ENCODE data around the gene MLH3. TPM values are rescaled to one million over a fixed set of nuclear protein-coding genes. Genes with fewer than 3 reads are reported as not detected.

MLH3 gene
- total RNA-seq (2014; rRNA removed; shearing (Covaris generic)), result 12.3 and 19.9 TPM in 2 replicates
- 7.3 and 10.8 TPM in 2 replicates for polyA plus RNA-seq (2016; fragmentation: Nextera tagmentation; extraction: Ambion mirVana)

GRCh38 chr14:75050852-75051555, at the start of gene MLH3:
Gene MLH3 (minus strand): TSS chr14:75051467. CDS start chr14:75049655, 1,812 bp downstream.
- Histone ChIP-seq H3K79me2 (ENCODE audit: insufficient read depth) (0 out of 2 replicates have a peak, but pooled peaks cover 4% of the 10 kb centered on the region), H3K27me3 (replicated peaks; ENCODE audit: insufficient read depth) (no peaks in the 10 kb centered on the region), H3K36me3 (ENCODE audit: low read depth) (no peaks in the 10 kb centered on the region), H4K20me1 (ENCODE audit: insufficient read depth) (no peaks in the 10 kb centered on the region), H2AFZ (peak within 1 kb of the TSS; percentile 82), H3K4me1 (ENCODE audit: insufficient read depth) (peaks cover 76% of the 10 kb centered on the region), H3K9me3 (ENCODE audit: low read depth) (no peaks in the 10 kb centered on the region), H3K4me2 (ENCODE audit: unreplicated experiment) (peak within 1 kb of the TSS; percentile 80), H3K27ac (peak within 1 kb of the TSS; percentile 87), H3K9ac (peak within 1 kb of the TSS; percentile 87), H3K4me3 (peak within 1 kb of the TSS; percentile 73), H3K9me2 (ENCODE audit: insufficient read depth) (no peaks in the 10 kb centered on the region), H3F3A (ENCODE audit: insufficient read depth) (peaks cover 78% of the 10 kb centered on the region)
- WGBS, 2 experiments (ENCODE audit: low coverage in 1 of 2, low lambda C conversion rate in 2 of 2, missing lambda C conversion rate in 2 of 2), result 2% methylated on average over 36 to 53 of the region's 59 CpGs
- TF ChIP-seq EZH2 (IDR thresholded peaks at IDR 0.05; ENCODE audit: insufficient read depth, poor library complexity, severe bottlenecking) (no peak), EZH2phosphoT487 (IDR thresholded peaks at IDR 0.05; ENCODE audit: insufficient read depth, low read depth) (no peak)
- peak; percentile 88 for DNase-seq
- in situ Hi-C loops (cut with MboI), result no loop called here

DNA sequence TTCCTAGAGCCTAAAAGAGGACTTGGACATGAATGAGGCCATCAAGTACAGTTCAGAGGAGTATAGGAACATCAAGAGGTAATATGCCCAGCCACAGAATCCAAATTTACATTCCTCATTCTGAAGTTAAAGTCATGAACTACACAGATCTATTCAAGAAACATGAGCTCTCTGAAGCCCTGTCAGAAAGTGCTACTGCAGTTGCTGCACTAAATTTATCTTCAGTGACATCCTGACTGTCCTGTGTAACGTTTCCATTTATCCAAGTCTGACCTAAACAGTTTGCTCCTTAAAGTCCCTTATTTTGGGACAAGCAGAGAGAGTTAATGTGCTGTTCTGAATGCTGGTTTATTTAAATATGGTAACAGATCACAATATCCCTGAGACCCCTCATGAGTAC, 47.4 kb upstream of the MLH3 start:
- Histone ChIP-seq H4K20me1 (ENCODE audit: insufficient read depth) (no peaks in the 10 kb centered on the region), H3K9me3 (ENCODE audit: low read depth) (no peaks in the 10 kb centered on the region), H3K4me3 (no peak overlapping the region), H3K27ac (no peak overlapping the region), H3K4me1 (ENCODE audit: insufficient read depth) (no peaks in the 10 kb centered on the region), H3K36me3 (ENCODE audit: low read depth) (peaks cover 49% of the 10 kb centered on the region), H3K9me2 (ENCODE audit: insufficient read depth) (no peaks in the 10 kb centered on the region), H3K27me3 (replicated peaks; ENCODE audit: insufficient read depth) (no peaks in the 10 kb centered on the region), H3K4me2 (ENCODE audit: unreplicated experiment) (no peak overlapping the region), H3F3A (ENCODE audit: insufficient read depth) (no peaks in the 10 kb centered on the region; the same call in 1 of the 2 replicates), H2AFZ (no peak overlapping the region), H3K9ac (no peak overlapping the region), H3K79me2 (ENCODE audit: insufficient read depth) (no peaks in the 10 kb centered on the region)
- WGBS, 2 experiments (ENCODE audit: low coverage in 1 of 2, low lambda C conversion rate in 2 of 2, missing lambda C conversion rate in 2 of 2), result 38 to 39% methylated on average over 1 of the region's 1 CpG
- in situ Hi-C loops (cut with MboI), result loop anchor here (10.0 kb wide), 1 partner anchor 184 kb away; no protein-coding TSS in a partner anchor
- no peak for TF ChIP-seq EZH2 (IDR thresholded peaks at IDR 0.05; ENCODE audit: insufficient read depth, poor library complexity, severe bottlenecking)
- TF ChIP-seq EZH2phosphoT487 (IDR thresholded peaks at IDR 0.05; ENCODE audit: insufficient read depth, low read depth), result no peak
- DNase-seq, result no peak

DNA sequence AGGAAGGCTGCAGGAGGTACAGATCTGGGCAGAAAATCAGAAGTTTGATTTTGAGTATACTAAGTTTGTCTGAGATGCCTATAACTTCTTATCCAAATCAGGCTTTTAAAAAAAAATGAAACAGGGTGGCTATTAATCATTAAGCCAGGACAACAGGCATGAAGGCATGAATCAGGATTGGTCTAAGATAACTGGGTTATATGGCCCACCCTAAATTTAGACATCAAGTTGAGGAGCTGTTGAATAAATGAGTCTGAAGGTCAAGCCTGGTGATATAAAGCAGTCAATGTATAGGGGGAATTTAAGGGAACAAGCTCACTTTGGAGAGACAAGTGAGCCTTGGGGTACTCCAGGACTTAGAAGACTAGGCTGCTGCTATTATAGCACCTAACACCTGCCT, 46.9 kb upstream of the MLH3 start:
- Histone ChIP-seq H3K27me3 (replicated peaks; ENCODE audit: insufficient read depth) (no peaks in the 10 kb centered on the region), H3F3A (ENCODE audit: insufficient read depth) (no peaks in the 10 kb centered on the region; the same call in 1 of the 2 replicates), H2AFZ (no peak overlapping the region), H3K79me2 (ENCODE audit: insufficient read depth) (no peaks in the 10 kb centered on the region), H3K27ac (no peak overlapping the region), H3K36me3 (ENCODE audit: low read depth) (peaks cover 47% of the 10 kb centered on the region), H3K4me2 (ENCODE audit: unreplicated experiment) (no peak overlapping the region), H3K9me2 (ENCODE audit: insufficient read depth) (no peaks in the 10 kb centered on the region), H3K4me1 (ENCODE audit: insufficient read depth) (no peaks in the 10 kb centered on the region), H3K9me3 (ENCODE audit: low read depth) (no peaks in the 10 kb centered on the region), H4K20me1 (ENCODE audit: insufficient read depth) (no peaks in the 10 kb centered on the region), H3K9ac (no peak overlapping the region), H3K4me3 (no peak overlapping the region)
- DNase-seq, result no peak
- TF ChIP-seq EZH2phosphoT487 (IDR thresholded peaks at IDR 0.05; ENCODE audit: insufficient read depth, low read depth) (no peak), EZH2 (IDR thresholded peaks at IDR 0.05; ENCODE audit: insufficient read depth, poor library complexity, severe bottlenecking) (no peak)
- in situ Hi-C loops (cut with MboI), result loop anchor here (10.0 kb wide), 1 partner anchor 183 kb away; no protein-coding TSS in a partner anchor

DNA sequence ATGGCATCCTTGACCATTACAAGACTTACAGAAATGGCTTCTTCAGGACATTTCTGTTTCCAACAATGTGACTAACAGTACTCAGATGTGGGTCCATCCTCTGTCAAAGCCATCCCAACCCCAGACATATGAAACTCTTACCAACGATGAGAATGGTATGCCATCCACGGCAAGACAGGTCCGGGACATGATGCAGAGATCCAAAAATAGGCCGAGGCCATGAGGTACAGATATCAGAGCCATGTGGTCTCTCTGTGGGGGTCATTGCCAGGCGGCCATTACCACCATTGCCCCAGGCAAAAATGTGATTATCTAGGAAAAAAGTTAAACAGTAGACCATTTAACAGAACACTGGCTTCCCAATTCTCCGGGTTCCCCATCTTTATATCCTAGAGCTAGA, 45.7 kb upstream of the MLH3 start:
- H3K4me1 ChIP-seq (ENCODE audit: insufficient read depth), result no peaks in the 10 kb centered on the region
- no peaks in the 10 kb centered on the region for H3K9me3 ChIP-seq (ENCODE audit: low read depth)
- H3F3A ChIP-seq (ENCODE audit: insufficient read depth), result no peaks in the 10 kb centered on the region; the same call in 1 of the 2 replicates
- no peak overlapping the region for H3K4me3 ChIP-seq
- H3K4me2 ChIP-seq (ENCODE audit: unreplicated experiment), result no peak overlapping the region
- WGBS, 2 experiments (ENCODE audit: low coverage in 1 of 2, low lambda C conversion rate in 2 of 2, missing lambda C conversion rate in 2 of 2), result 89 to 91% methylated on average over 6 of the region's 6 CpGs
- no peak for DNase-seq
- no peaks in the 10 kb centered on the region for H3K9me2 ChIP-seq (ENCODE audit: insufficient read depth)
- in situ Hi-C loops (cut with MboI), result loop anchor here (10.0 kb wide), 1 partner anchor 182 kb away; no protein-coding TSS in a partner anchor
- no peak overlapping the region for H2AFZ ChIP-seq
- H3K9ac ChIP-seq, result no peak overlapping the region
- H3K36me3 ChIP-seq (ENCODE audit: low read depth), result peaks cover 48% of the 10 kb centered on the region
- no peaks in the 10 kb centered on the region for H3K27me3 ChIP-seq (replicated peaks; ENCODE audit: insufficient read depth)
- H4K20me1 ChIP-seq (ENCODE audit: insufficient read depth), result no peaks in the 10 kb centered on the region
- TF ChIP-seq EZH2 (IDR thresholded peaks at IDR 0.05; ENCODE audit: insufficient read depth, poor library complexity, severe bottlenecking), result no peak
- TF ChIP-seq EZH2phosphoT487 (IDR thresholded peaks at IDR 0.05; ENCODE audit: insufficient read depth, low read depth), result no peak
- no peaks in the 10 kb centered on the region for H3K79me2 ChIP-seq (ENCODE audit: insufficient read depth)
- no peak overlapping the region for H3K27ac ChIP-seq
